GM18499 (cell line): ENCODE data around the gene SUPT6H.

Experiments
- ATAC-seq: cut with Tn5 transposase; IDR thresholded peaks from one replicate; pipeline ENCODE4 v1.9.1; 2021; ENCODE audit warnings: moderate number of reproducible peaks; ENCODE audit not compliant: insufficient read depth, unreplicated experiment

Gene SUPT6H

DNA sequence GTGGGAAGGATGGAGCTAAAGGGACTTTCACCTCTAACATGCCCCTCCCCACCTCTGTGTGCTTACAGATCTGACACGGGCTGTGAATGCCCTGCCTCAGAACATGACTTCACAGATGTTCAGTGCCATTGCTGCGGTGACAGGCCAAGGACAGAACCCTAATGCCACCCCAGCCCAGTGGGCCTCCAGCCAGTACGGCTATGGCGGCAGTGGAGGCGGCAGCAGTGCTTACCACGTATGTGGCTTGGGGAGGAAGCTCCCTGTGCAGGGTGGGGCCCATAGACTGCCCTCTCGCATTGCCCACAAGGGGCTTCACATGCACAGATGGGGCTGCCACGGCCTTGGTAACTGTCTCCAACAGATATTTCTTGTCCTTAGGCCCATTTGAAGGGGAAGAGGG, 38.3 kb downstream of the SUPT6H start:
- ATAC-seq = no peak

- ATAC-seq = no peak
Observed at GRCh38 chr17:28700830-28701492, 39.0 kb downstream of the SUPT6H start.

- ATAC-seq = no peak
Observed at GRCh38 chr17:28702026-28702751, 40.2 kb downstream of the SUPT6H start.

GRCh38 chr17:28702752-28703150, 40.7 kb downstream of the SUPT6H start:
- no peak for ATAC-seq

GRCh38 chr17:28703552-28704218, 41.7 kb downstream of the SUPT6H start:
- ATAC-seq = no peak

GRCh38 chr17:28704219-28704858, 42.3 kb downstream of the SUPT6H start:
- ATAC-seq = no peak

DNA sequence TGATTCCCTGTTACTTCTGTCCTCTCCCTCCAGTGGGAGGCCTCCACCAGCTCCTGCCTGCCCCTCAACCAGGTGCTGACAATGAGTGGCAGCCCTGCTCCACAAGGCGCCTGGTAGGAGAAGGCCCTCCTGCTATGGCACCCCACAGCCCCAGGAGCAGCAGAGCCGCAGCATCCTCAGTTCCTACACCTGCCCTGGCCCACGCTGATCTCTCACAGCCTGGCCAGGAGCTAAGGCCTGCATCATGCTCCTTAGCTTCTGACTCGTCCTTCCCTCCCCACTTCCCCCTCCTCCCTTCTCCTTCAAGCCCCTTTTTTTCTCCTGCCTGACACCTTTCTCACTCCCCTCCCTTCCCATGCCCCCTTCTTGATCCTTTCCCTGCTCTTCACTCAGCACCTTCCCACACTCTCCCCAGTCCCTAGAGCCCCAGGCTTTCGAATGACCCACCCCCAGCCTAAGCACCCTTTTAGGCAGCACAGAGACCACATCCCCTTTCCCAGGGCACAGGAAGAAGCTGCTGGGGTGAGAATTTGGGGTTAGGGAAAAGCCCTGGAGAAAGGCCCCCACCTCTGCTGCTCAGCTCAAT, 43.2 kb downstream of the SUPT6H start:
- no peak for ATAC-seq

- ATAC-seq = no peak
Observed at GRCh38 chr17:28705728-28706334, 43.8 kb downstream of the SUPT6H start.

DNA sequence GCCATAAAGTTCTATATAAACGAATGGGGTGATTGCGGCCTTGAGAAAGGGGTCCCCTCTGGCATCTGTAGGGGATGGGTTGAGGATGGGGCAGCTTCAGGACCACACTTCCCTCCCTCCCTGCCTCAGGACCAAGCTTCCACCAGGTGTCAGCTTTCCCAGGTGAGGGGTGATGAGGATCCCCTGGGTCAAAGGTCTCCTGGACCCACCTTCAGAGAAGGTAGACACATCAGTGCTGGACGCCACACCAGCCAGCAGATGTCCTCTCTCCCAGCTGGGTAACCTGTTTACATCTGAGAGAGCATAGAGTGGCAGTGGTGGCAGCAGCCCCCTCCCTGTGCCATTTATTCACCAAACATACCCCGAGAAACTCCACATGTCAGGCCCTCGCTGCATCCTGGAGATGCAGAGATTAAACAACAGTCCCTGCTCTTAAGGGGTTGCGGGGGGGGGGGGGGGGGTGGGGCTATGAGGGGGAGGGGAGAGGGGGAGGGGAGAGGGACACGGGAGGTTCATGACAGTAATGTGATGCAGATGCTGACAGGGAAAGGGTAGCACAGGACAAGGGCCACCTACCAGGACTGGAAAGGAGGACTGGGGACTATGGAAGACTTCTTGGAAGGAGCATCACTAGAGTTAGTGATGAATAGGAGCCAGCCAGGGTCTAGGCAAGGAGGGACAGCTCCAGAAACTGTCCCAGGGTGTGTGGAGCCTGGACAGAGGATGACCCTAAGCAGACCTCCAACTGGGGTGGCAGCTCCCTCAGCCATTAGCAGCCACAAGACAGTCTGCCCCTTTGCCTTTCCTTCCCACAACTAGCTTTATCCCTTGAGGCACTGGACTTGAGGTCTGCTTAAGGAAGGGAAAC, 44.7 kb downstream of the SUPT6H start:
- ATAC-seq = no peak

DNA sequence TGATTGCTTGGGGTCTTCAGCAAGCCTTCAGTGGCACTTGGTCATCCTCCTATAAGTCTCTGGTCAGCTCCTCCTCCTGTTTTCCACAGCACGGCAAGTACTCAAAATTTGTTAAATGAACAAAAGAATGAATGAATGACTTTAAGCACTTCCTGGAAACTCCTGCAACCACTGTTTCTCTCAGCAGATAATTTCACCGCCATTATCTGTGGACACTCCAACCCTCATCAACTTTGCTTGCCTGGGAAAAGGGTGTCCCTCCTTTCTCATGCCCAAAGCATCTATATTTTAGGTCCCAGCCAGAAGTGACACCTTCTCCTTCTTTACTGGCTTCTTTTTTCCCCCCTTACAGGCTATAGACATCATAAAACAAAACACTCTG, 45.3 kb downstream of the SUPT6H start:
- ATAC-seq = no peak

GRCh38 chr17:28710861-28711722, 49.1 kb downstream of the SUPT6H start:
- ATAC-seq = no peak

DNA sequence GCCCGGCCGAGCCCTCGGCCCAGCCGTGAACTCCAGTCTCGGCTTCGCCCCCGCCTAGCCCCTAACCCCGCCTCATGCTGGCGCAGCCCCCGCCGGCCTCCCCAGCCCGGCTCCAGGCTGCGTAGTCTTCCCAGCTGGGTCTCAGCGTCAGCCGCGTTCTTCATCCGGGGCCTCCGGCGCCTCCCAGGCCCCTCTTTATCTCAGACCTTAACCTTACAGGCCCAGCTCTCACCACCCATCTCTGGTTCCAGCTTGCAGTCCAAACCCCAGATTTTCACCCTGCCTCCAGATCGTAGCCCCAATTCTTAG, 49.7 kb downstream of the SUPT6H start, which contains the start of gene PROCA1:
Gene PROCA1, minus strand, starts transcription at position 166 of the 309 bp plus-strand sequence. CDS start 228 bp downstream, outside the sequence.
- no peak for ATAC-seq

GRCh38 chr17:28712032-28712704, 50.2 kb downstream of the SUPT6H start:
- no peak for ATAC-seq

- ATAC-seq = no peak
Observed at GRCh38 chr17:28712705-28713415, 50.9 kb downstream of the SUPT6H start.

GRCh38 chr17:28714281-28714680, 52.3 kb downstream of the SUPT6H start:
- no peak for ATAC-seq

DNA sequence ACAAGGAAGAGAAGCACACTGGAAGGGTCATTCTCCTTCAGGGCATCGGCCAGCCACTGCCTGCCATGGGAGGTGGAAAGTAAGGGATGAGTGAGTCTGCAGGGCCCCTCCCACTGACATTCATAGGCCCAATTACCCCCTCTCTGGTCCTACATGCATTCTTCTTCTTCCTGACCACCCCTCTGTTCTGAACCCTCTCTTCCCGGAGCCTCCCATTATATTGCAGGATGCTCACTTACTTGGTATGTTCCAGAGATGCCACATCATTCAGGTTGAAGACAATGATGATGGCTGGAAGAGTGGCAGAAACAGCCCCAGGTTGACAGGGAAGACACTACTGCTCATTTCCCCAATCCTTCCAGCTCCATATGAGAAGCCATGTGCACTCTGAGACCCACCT, 53.2 kb downstream of the SUPT6H start:
- no peak for ATAC-seq
